Body of pancreas (tissue), 4 donors: ENCODE measurements around the gene NOP9. TPM values are rescaled to one million over a fixed set of nuclear protein-coding genes. Genes with fewer than 3 reads are reported as not detected.
A peak's percentile ranks its signal among the peaks of the same experiment; 100 is the strongest.

Experiments
- ATAC-seq: fragments of 150-250 bp; one replicate; pipeline ENCODE4 v1.9.1; 2016
- DNase-seq, 4 donors: peaks; one replicate each; pipeline ENCODE4 v3.0.0-alpha.2; 2019
- H3K27ac ChIP-seq, 4 donors: fragments of 200-600 bp; sonication (generic); 1 replicate in 3 of 4; 2 replicates in 1 of 4; pipeline versions ENCODE4 v1.5.1 to v1.6.1; 2016 to 2019; ENCODE audit warnings: mild to moderate bottlenecking in 1 of 4, mixed read lengths in 1 of 4, moderate library complexity in 1 of 4
- H3K27me3 ChIP-seq, 2 donors: fragments of 200-600 bp; sonication (generic); one replicate each; pipeline ENCODE4 v1.6.0; 2016; ENCODE audit warnings: mild to moderate bottlenecking in 1 of 2
- H3K36me3 ChIP-seq, 2 donors: fragments of 200-600 bp; sonication (generic); replicated peaks in 1 of 2; 2 replicates each; pipeline ENCODE4 v1.5.1; 2016; ENCODE audit warnings: low read depth in 2 of 2; ENCODE audit not compliant: insufficient read depth in 1 of 2
- H3K4me1 ChIP-seq: fragments of 200-600 bp; sonication (generic); one replicate; pipeline ENCODE4 v1.6.0; 2016
- H3K4me3 ChIP-seq, 2 donors: fragments of 200-600 bp; sonication (generic); 1 replicate in 1 of 2; 2 replicates in 1 of 2; pipeline ENCODE4 v1.5.1; 2016 to 2019
- H3K9me3 ChIP-seq, 3 donors: fragments of 200-600 bp; sonication (generic); 1 replicate in 2 of 3; 2 replicates in 1 of 3; pipeline ENCODE4 v1.5.1; 2016
- CTCF ChIP-seq, 7 experiments: fragments of 450-650 bp in 4 of 7; fragments of 200-600 bp in 3 of 7; sonication (generic) in 3 of 7; IDR thresholded peaks; one replicate each; pipeline ENCODE4 v1.5.1; 2016 to 2019; ENCODE audit warnings: antibody characterized with exemption in 7 of 7
- POLR2A ChIP-seq, 3 donors: fragments of 450-650 bp; IDR thresholded peaks; one replicate each; pipeline ENCODE4 v1.6.1; 2016; ENCODE audit warnings: antibody characterized with exemption in 3 of 3, mild to moderate bottlenecking in 2 of 3
- WGBS, 2 donors: methylation state at CpG; one replicate each; pipeline ENCODE4 v1.1.5; 2017; 5-methylcytosine and 5-hydroxymethylcytosine counted together
- intact Hi-C: fragments of 100-400 bp; cut with DNase I; formaldehyde crosslinking; loops from one replicate; pipeline ENCODE4 v1.15.1; 2023
- total RNA-seq, 2 donors: library from RNA; depleted of rRNA; stranded (reverse); fragments of >200 nt; gene quantifications; one replicate each; pipeline ENCODE4 v1.1.0, GENCODE V29; 2016

The NOP9 gene
- total RNA-seq, 2 donors from 2014 or later = 10.6 to 12.2 TPM

- 62 to 78% methylated on average over 6 to 12 of the region's 12 CpGs for WGBS, 2 donors
- Histone ChIP-seq H3K4me3 (no peak overlapping the region), H3K4me1 (peaks cover 54% of the 10 kb centered on the region), H3K9me3 (no peaks in the 10 kb centered on the region), H3K36me3 (no peaks in the 10 kb centered on the region), H3K27me3 (peaks cover 4 to 5% of the 10 kb centered on the region in 2 donors), H3K27ac (peak overlapping the region in 1 of 4 donors; percentile 24)
- intact Hi-C loops = loop anchor here (10.0 kb wide), 1 partner anchor 99 kb away; no protein-coding TSS in a partner anchor
- no peak for TF ChIP-seq POLR2A (IDR thresholded peaks at IDR 0.05)
- no peak for TF ChIP-seq CTCF (IDR thresholded peaks at IDR 0.05)
- ATAC-seq = no peak
- no peak for DNase-seq
Observed at GRCh38 chr14:24335461-24336171, 36.0 kb downstream of the NOP9 start.

GRCh38 chr14:24337144-24337823 is 37.6 kb downstream of the NOP9 start:
- H3K4me3 ChIP-seq = no peak overlapping the region
- H3K36me3 ChIP-seq = no peaks in the 10 kb centered on the region
- no peak overlapping the region for H3K27ac ChIP-seq
- TF ChIP-seq CTCF (IDR thresholded peaks at IDR 0.05) (no peak), POLR2A (IDR thresholded peaks at IDR 0.05) (no peak)
- peaks cover 4 to 5% of the 10 kb centered on the region in 2 donors for H3K27me3 ChIP-seq
- intact Hi-C loops = loop anchor here (10.0 kb wide), 1 partner anchor 98 kb away; no protein-coding TSS in a partner anchor
- H3K4me1 ChIP-seq = peaks cover 48% of the 10 kb centered on the region
- DNase-seq = no peak
- 79 to 83% methylated on average over 6 to 7 of the region's 7 CpGs for WGBS, 2 donors
- no peaks in the 10 kb centered on the region for H3K9me3 ChIP-seq
- no peak for ATAC-seq

- 90 to 94% methylated on average over 8 of the region's 8 CpGs for WGBS, 2 donors
- no peak for ATAC-seq
- no peaks in the 10 kb centered on the region for H3K9me3 ChIP-seq
- intact Hi-C loops = loop anchor here (10.0 kb wide), 1 partner anchor 97 kb away; no protein-coding TSS in a partner anchor
- no peak for DNase-seq
- peaks cover 43% of the 10 kb centered on the region for H3K4me1 ChIP-seq
- TF ChIP-seq POLR2A (IDR thresholded peaks at IDR 0.05) (no peak), CTCF (IDR thresholded peaks at IDR 0.05) (no peak)
- peaks cover 4 to 5% of the 10 kb centered on the region in 2 donors for H3K27me3 ChIP-seq
- no peak overlapping the region for H3K4me3 ChIP-seq
- H3K27ac ChIP-seq = no peak overlapping the region
- H3K36me3 ChIP-seq = no peaks in the 10 kb centered on the region
Observed at GRCh38 chr14:24337824-24338175, 38.1 kb downstream of the NOP9 start.

- 67 to 72% methylated on average over 13 to 14 of the region's 14 CpGs for WGBS, 2 donors
- H3K27ac ChIP-seq = no peak overlapping the region
- no peaks in the 10 kb centered on the region for H3K9me3 ChIP-seq
- peaks cover 34% of the 10 kb centered on the region for H3K4me1 ChIP-seq
- intact Hi-C loops = loop anchor here (10.0 kb wide), 1 partner anchor 96 kb away; no protein-coding TSS in a partner anchor
- TF ChIP-seq POLR2A (IDR thresholded peaks at IDR 0.05) (no peak), CTCF (IDR thresholded peaks at IDR 0.05) (no peak)
- H3K36me3 ChIP-seq = no peaks in the 10 kb centered on the region
- DNase-seq = no peak
- no peak for ATAC-seq
- peaks cover 4 to 5% of the 10 kb centered on the region in 2 donors for H3K27me3 ChIP-seq
- H3K4me3 ChIP-seq = no peak overlapping the region
Observed at GRCh38 chr14:24338843-24339242, 39.2 kb downstream of the NOP9 start.
